Measurements from ENCODE around the gene NUTM1. TPM values are rescaled to one million over a fixed set of nuclear protein-coding genes. Genes with fewer than 3 reads are reported as not detected.
"Not testable (repeated sequence)": the region's sequence is repeated elsewhere in the genome, so short reads cannot be mapped to it uniquely, and the experiment has no call there.

Gene NUTM1
- total and polyA plus RNA-seq, 2 donors = 0.02 TPM; not detected in 1

DNA sequence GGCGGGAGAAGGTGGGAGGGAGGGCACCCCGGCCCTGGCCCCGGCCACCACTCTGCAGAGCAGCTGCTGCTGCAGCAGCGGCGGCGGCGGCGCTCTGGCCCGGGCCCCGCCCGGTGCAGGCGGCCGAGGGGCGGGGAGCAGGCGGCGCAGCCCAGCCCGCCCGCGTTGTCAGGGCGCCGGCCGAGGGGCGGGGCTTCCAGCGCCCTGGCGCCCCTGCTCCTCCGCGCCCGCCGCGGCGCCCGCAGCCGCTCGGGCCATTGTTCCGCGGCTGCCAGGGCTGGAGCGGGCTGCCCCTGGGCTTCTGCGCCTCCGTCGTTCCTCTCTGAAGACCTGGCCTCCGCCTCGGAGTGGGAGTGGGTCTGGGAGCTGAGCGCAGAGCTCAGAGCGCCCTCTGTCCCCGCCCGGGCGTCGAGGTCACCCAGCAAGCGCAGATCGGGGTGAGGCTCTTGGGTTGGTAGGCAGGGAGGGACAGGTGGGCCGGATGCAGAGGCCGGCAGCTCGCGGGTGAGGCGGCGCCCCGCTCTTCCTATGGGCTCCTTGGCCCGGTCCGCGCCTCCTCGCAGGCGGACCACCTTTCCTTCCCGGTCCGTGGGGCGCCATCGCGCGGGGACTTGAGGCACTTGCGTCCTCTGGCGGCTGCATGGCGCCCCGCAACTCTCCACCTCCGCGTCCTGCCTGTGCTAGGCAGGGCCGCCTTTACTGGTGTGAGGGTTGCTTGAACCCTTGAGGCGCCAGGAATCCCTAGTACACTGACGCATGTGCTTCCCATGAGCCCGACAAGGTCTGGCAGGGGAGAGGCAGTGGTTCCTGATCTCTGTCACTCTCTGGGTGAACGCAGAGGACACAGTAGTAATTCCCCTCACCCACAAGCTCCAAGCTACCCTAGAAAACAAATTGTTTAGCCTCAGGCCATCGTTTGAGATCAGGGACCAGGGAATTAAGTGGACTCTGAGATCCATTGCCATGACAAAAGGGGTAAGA, 24.3 kb downstream of the NUTM1 start, which contains the start of gene LPCAT4:
Gene LPCAT4 (minus strand): TSS at position 96 of the 981 bp plus-strand sequence. CDS start 96 bp downstream, outside the sequence.
- peak within 1 kb of the TSS; percentile 88 to 91 for H3K4me3 ChIP-seq (ENCODE audit: low read length in 2 of 2)
- H3K9me3 ChIP-seq (ENCODE audit: control insufficient read depth in 2 of 2, insufficient read depth in 1 of 2, low read length in 1 of 2) = no peaks in the 10 kb centered on the region
- H3K27ac ChIP-seq (ENCODE audit: low read depth in 1 of 2, low read length in 1 of 2) = peak within 1 kb of the TSS; percentile 93 to 97
- peaks cover 6 to 7% of the 10 kb centered on the region in 2 donors for H3K36me3 ChIP-seq (ENCODE audit: control insufficient read depth in 2 of 2, insufficient read depth in 2 of 2, low read length in 1 of 2)
- no peaks in the 10 kb centered on the region for H3K27me3 ChIP-seq (ENCODE audit: control insufficient read depth in 2 of 2, insufficient read depth in 1 of 2, low read length in 1 of 2)
- H3K4me1 ChIP-seq (ENCODE audit: control insufficient read depth in 2 of 2, insufficient read depth in 2 of 2, low read length in 2 of 2) = peaks cover 11 to 19% of the 10 kb centered on the region in 2 donors
- peak; percentile 66 to 95 (median 86) for DNase-seq (ENCODE audit: low read depth in 6 of 9, low spot score in 9 of 9)
- under 1% methylated on average over 80 of the region's 80 CpGs for WGBS

DNA sequence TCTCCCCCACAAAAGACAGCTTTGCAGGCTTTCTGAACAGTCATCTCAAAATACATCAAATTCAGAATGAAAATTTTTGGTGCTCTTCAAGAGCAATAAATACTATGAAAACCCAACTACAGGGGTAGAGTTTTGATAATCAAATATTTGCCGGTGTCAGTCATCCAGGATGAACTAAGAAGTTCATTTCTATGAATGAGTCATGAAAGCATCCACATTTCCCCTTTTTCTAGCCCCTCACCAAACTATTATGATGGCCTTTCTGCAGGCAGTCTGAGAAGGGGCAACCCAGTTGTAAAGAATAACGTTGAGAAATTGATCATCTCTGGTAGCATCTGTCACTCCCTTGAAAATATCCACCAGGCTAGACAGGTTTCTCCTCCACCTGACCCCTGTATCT, 27.0 kb downstream of the NUTM1 start:
- Histone ChIP-seq H3K27me3 (ENCODE audit: control insufficient read depth in 2 of 2, insufficient read depth in 1 of 2, low read length in 1 of 2) (no peaks in the 10 kb centered on the region), H3K9me3 (ENCODE audit: control insufficient read depth in 2 of 2, insufficient read depth in 1 of 2, low read length in 1 of 2) (no peaks in the 10 kb centered on the region), H3K36me3 (ENCODE audit: control insufficient read depth in 2 of 2, insufficient read depth in 2 of 2, low read length in 1 of 2) (no peaks in the 10 kb centered on the region), H3K4me3 (ENCODE audit: low read length in 2 of 2) (no peak overlapping the region), H3K4me1 (ENCODE audit: control insufficient read depth in 2 of 2, insufficient read depth in 2 of 2, low read length in 2 of 2) (peaks cover 11 to 19% of the 10 kb centered on the region in 2 donors), H3K27ac (ENCODE audit: low read depth in 1 of 2, low read length in 1 of 2) (no peak overlapping the region)
- WGBS = 91% methylated on average over 2 of the region's 2 CpGs
- no peak for DNase-seq (ENCODE audit: low read depth in 6 of 9, low spot score in 9 of 9)

DNA sequence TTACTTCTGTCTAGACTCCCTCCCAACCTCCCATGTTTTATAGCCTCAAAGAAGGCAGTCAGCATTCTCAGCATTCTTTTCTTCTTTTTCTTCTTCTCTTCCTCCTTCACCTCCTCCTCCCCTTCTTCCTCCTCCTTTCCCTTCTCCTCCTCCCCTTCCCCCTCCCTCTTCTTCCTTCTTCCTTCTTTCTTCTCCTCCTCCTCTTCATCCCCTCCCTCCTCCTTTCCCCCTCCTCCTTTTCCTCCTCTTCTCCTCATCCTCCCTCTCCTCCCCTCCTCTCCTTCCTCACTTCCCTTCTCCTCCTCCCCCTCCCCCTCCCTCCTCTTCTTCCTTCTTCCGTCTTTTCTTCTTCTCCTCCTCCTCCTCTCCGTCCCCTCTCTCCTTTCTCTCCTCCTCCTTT, 27.5 kb downstream of the NUTM1 start:
- WGBS = 50% methylated on average over 2 of the region's 2 CpGs
- Histone ChIP-seq H3K9me3 (ENCODE audit: control insufficient read depth in 2 of 2, insufficient read depth in 1 of 2, low read length in 1 of 2) (no peaks in the 10 kb centered on the region), H3K4me3 (ENCODE audit: low read length in 2 of 2) (no peak overlapping the region), H3K36me3 (ENCODE audit: control insufficient read depth in 2 of 2, insufficient read depth in 2 of 2, low read length in 1 of 2) (no peaks in the 10 kb centered on the region), H3K27ac (ENCODE audit: low read depth in 1 of 2, low read length in 1 of 2) (no peak overlapping the region), H3K4me1 (ENCODE audit: control insufficient read depth in 2 of 2, insufficient read depth in 2 of 2, low read length in 2 of 2) (peaks cover 10 to 14% of the 10 kb centered on the region in 2 donors), H3K27me3 (ENCODE audit: control insufficient read depth in 2 of 2, insufficient read depth in 1 of 2, low read length in 1 of 2) (no peaks in the 10 kb centered on the region)
- DNase-seq (ENCODE audit: low read depth in 6 of 9, low spot score in 9 of 9) = no peak

DNA sequence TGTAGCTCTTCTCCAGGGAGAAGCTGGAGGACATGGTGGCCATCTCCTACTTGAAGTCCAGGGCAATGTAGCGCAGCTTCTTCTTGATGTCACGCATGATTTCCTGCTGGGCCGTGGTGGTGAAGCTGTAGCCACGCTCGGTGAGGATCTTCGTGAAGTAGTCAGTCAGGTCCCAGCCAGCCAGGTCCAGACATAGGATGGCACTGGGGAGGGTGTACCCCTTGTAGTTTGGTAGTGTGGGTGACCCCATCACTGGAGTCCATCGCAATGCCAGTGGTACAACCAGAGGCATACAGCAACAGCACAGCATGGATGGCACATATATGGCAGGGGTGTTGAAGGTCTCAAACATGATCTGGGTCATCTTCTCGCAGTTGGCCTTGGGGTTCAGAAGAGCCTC, 30.8 kb downstream of the NUTM1 start:
- H3K36me3 ChIP-seq (ENCODE audit: control insufficient read depth in 2 of 2, insufficient read depth in 2 of 2, low read length in 1 of 2) = no peaks in the 10 kb centered on the region
- no peaks in the 10 kb centered on the region for H3K4me1 ChIP-seq (ENCODE audit: control insufficient read depth in 2 of 2, insufficient read depth in 2 of 2, low read length in 2 of 2)
- H3K9me3 ChIP-seq (ENCODE audit: control insufficient read depth in 2 of 2, insufficient read depth in 1 of 2, low read length in 1 of 2) = no peaks in the 10 kb centered on the region
- WGBS = 68% methylated on average over 8 of the region's 8 CpGs
- no peak overlapping the region for H3K4me3 ChIP-seq (ENCODE audit: low read length in 2 of 2)
- H3K27me3 ChIP-seq (ENCODE audit: control insufficient read depth in 2 of 2, insufficient read depth in 1 of 2, low read length in 1 of 2) = no peaks in the 10 kb centered on the region
- H3K27ac ChIP-seq (ENCODE audit: low read depth in 1 of 2, low read length in 1 of 2) = no peak overlapping the region
- no peak for DNase-seq (ENCODE audit: low read depth in 6 of 9, low spot score in 9 of 9)

DNA sequence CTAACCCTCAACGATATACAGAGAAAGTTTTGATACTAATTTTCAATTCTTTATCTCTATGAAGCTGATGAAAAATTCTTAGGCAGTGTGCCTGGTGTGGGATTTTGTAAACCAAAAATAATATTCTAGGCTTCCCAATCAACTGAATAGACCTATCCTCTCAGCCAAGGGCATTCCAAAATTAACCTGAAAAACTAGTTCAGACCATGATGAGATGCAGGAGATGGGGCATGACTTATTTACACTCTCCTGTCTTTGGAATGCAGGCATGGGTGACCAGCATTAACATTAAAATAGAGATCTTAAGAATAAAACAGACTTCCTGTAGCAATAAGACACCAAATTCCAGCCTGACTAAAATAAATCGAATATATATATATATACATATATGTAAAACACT, 31.7 kb downstream of the NUTM1 start:
- Histone ChIP-seq H3K4me3 (ENCODE audit: low read length in 2 of 2) (no peak overlapping the region), H3K9me3 (ENCODE audit: control insufficient read depth in 2 of 2, insufficient read depth in 1 of 2, low read length in 1 of 2) (no peaks in the 10 kb centered on the region), H3K4me1 (ENCODE audit: control insufficient read depth in 2 of 2, insufficient read depth in 2 of 2, low read length in 2 of 2) (no peaks in the 10 kb centered on the region), H3K27ac (ENCODE audit: low read depth in 1 of 2, low read length in 1 of 2) (no peak overlapping the region), H3K36me3 (ENCODE audit: control insufficient read depth in 2 of 2, insufficient read depth in 2 of 2, low read length in 1 of 2) (no peaks in the 10 kb centered on the region), H3K27me3 (ENCODE audit: control insufficient read depth in 2 of 2, insufficient read depth in 1 of 2, low read length in 1 of 2) (no peaks in the 10 kb centered on the region)
- DNase-seq (ENCODE audit: low read depth in 6 of 9, low spot score in 9 of 9) = no peak
- WGBS = 97% methylated on average over 2 of the region's 2 CpGs

DNA sequence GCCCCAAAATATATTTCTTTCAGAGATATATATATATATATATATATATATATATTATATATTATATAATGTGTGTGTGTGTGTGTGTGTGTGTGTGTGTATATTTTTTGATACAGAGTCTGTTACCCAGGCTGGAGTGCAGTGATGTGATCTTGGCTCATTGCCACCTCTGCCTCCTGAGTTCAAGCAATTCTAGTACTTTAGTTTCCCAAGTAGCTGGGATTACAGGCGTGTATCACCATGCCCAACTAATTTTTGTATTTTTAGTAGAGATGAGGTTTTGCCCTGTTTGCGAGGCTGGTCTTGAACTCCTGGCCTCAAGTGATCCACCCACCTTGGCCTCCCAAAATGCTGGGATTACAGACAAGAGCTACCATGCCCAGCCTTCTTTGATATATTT, 32.4 kb downstream of the NUTM1 start:
- not testable (repeated sequence) for H3K36me3 ChIP-seq (ENCODE audit: control insufficient read depth in 2 of 2, insufficient read depth in 2 of 2, low read length in 1 of 2); H3K4me1 ChIP-seq (ENCODE audit: control insufficient read depth in 2 of 2, insufficient read depth in 2 of 2, low read length in 2 of 2); H3K27me3 ChIP-seq (ENCODE audit: control insufficient read depth in 2 of 2, insufficient read depth in 1 of 2, low read length in 1 of 2); H3K27ac ChIP-seq (ENCODE audit: low read depth in 1 of 2, low read length in 1 of 2); H3K9me3 ChIP-seq (ENCODE audit: control insufficient read depth in 2 of 2, insufficient read depth in 1 of 2, low read length in 1 of 2); H3K4me3 ChIP-seq (ENCODE audit: low read length in 2 of 2); DNase-seq (ENCODE audit: low read depth in 6 of 9, low spot score in 9 of 9)
- over 99% methylated on average over 2 of the region's 2 CpGs for WGBS

DNA sequence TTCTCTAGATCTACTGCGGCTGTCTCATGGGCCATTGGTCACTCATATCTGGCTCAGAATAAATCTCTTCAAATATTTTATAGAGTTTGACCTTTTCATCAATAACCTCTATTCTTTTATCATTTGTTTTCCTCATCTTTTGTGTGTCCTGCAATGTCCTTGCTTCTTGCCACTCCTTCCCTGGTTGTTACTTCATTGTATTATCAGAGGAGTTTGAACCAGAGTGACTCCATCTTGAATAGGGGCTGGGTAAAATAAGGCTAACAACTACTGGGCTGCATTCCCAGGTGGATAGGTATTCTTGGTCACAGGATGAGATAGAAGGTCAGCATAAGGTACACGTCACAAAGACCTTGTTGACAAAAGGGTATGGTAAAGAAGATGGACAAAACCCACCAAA, 33.7 kb downstream of the NUTM1 start:
- Histone ChIP-seq H3K4me1 (ENCODE audit: control insufficient read depth in 2 of 2, insufficient read depth in 2 of 2, low read length in 2 of 2) (no peaks in the 10 kb centered on the region), H3K36me3 (ENCODE audit: control insufficient read depth in 2 of 2, insufficient read depth in 2 of 2, low read length in 1 of 2) (no peaks in the 10 kb centered on the region), H3K9me3 (ENCODE audit: control insufficient read depth in 2 of 2, insufficient read depth in 1 of 2, low read length in 1 of 2) (no peaks in the 10 kb centered on the region), H3K4me3 (ENCODE audit: low read length in 2 of 2) (no peak overlapping the region), H3K27me3 (ENCODE audit: control insufficient read depth in 2 of 2, insufficient read depth in 1 of 2, low read length in 1 of 2) (no peaks in the 10 kb centered on the region), H3K27ac (ENCODE audit: low read depth in 1 of 2, low read length in 1 of 2) (no peak overlapping the region)
- 98% methylated on average over 2 of the region's 2 CpGs for WGBS
- DNase-seq (ENCODE audit: low read depth in 6 of 9, low spot score in 9 of 9) = no peak

DNA sequence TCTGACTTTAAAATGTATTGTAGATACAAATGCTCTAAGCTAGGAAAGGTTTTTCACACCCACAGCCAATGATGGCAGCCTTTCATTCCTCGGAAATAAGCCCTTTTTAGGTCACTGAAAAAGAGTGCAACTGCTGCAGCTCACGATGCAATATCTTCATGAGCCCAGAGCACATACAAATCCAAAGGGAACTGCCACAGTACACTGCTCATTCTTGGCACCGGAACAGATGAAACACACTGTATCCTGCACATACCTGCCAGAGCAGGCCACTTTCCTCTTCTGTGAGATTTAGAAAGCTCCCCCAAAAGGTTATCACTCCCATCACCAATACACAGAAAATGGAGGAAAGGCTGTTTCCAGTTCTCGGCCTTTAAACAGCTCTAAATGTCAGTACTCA, 37.4 kb downstream of the NUTM1 start:
- not testable (repeated sequence) for H3K4me1 ChIP-seq (ENCODE audit: control insufficient read depth in 2 of 2, insufficient read depth in 2 of 2, low read length in 2 of 2); H3K27me3 ChIP-seq (ENCODE audit: control insufficient read depth in 2 of 2, insufficient read depth in 1 of 2, low read length in 1 of 2); H3K27ac ChIP-seq (ENCODE audit: low read depth in 1 of 2, low read length in 1 of 2); H3K36me3 ChIP-seq (ENCODE audit: control insufficient read depth in 2 of 2, insufficient read depth in 2 of 2, low read length in 1 of 2); H3K9me3 ChIP-seq (ENCODE audit: control insufficient read depth in 2 of 2, insufficient read depth in 1 of 2, low read length in 1 of 2); DNase-seq (ENCODE audit: low read depth in 6 of 9, low spot score in 9 of 9); H3K4me3 ChIP-seq (ENCODE audit: low read length in 2 of 2)
- 98% methylated on average over 4 of the region's 4 CpGs for WGBS

DNA sequence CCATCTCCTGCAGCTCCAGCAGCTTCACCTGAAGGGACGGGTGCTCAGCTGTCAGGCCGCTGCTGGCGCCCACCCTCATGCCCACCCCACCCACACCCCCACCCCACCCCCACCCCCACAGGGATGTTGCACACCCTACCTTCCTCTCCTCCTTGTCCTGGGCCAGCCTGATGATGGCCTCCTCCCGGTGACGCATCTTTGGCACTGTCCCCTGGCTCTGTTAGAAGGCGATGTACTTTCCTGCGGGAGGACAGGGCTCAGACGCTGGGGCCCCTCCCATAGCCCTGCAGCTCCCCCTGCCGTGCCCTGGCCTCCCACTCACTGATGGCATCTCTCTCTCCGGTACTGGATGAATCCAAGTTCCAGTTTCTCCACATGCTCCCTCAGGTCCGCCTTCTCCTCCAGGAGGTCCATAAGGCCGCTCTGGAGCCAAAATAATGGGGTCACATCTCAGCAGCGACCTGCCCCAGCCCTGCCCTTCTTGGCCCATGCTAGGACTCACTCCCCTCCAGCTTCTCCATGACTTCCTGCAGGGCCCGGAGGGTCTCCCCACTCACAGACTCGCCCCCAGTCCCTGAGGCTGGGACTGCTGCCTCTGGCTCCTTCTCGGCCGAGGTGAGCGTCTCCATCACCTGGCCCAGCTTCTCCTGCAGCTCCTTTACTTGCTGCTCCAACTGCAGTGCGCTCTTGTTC, 38.9 kb downstream of the NUTM1 start:
- not testable (repeated sequence) for H3K9me3 ChIP-seq (ENCODE audit: control insufficient read depth in 2 of 2, insufficient read depth in 1 of 2, low read length in 1 of 2); H3K27me3 ChIP-seq (ENCODE audit: control insufficient read depth in 2 of 2, insufficient read depth in 1 of 2, low read length in 1 of 2); H3K4me1 ChIP-seq (ENCODE audit: control insufficient read depth in 2 of 2, insufficient read depth in 2 of 2, low read length in 2 of 2); H3K36me3 ChIP-seq (ENCODE audit: control insufficient read depth in 2 of 2, insufficient read depth in 2 of 2, low read length in 1 of 2); H3K27ac ChIP-seq (ENCODE audit: low read depth in 1 of 2, low read length in 1 of 2); DNase-seq (ENCODE audit: low read depth in 6 of 9, low spot score in 9 of 9); H3K4me3 ChIP-seq (ENCODE audit: low read length in 2 of 2)
- WGBS = no CpG with 5 or more reads among the region's 19 CpGs

All from thymus (tissue), 11 donors.